Measurements from ENCODE around the gene ANKRD13C.

The ANKRD13C gene

GRCh38 chr1:70336050-70336449 is 18.5 kb downstream of the ANKRD13C start:
- TF ChIP-seq CTCF (IDR thresholded peaks at IDR 0.05; ENCODE audit: insufficient read depth, low read depth, low read length, missing control alignments), result no peak
- H3K4me3 ChIP-seq (ENCODE audit: low read depth, low read length), result no peak overlapping the region

GRCh38 chr1:70334436-70334835 is 20.1 kb downstream of the ANKRD13C start:
- H3K4me3 ChIP-seq (ENCODE audit: low read depth, low read length), result no peak overlapping the region
- TF ChIP-seq CTCF (IDR thresholded peaks at IDR 0.05; ENCODE audit: insufficient read depth, low read depth, low read length, missing control alignments), result no peak
- no peak for DNase-seq (ENCODE audit: low read depth)

More at GRCh38 chr1:70336050-70336449, 18.5 kb downstream of the ANKRD13C start:
- DNase-seq (ENCODE audit: low read depth), result no peak

GRCh38 chr1:70333245-70333644 is 21.3 kb downstream of the ANKRD13C start:
- H3K4me3 ChIP-seq (ENCODE audit: low read depth, low read length), result no peak overlapping the region
- no peak for TF ChIP-seq CTCF (IDR thresholded peaks at IDR 0.05; ENCODE audit: insufficient read depth, low read depth, low read length, missing control alignments)

GRCh38 chr1:70331962-70332361 is 22.6 kb downstream of the ANKRD13C start:
- no peak for TF ChIP-seq CTCF (IDR thresholded peaks at IDR 0.05; ENCODE audit: insufficient read depth, low read depth, low read length, missing control alignments)
- H3K4me3 ChIP-seq (ENCODE audit: low read depth, low read length), result no peak overlapping the region
- no peak for DNase-seq (ENCODE audit: low read depth)

More at GRCh38 chr1:70333245-70333644, 21.3 kb downstream of the ANKRD13C start:
- DNase-seq (ENCODE audit: low read depth), result no peak

- H3K4me3 ChIP-seq (ENCODE audit: low read depth, low read length), result no peak overlapping the region
- no peak for TF ChIP-seq CTCF (IDR thresholded peaks at IDR 0.05; ENCODE audit: insufficient read depth, low read depth, low read length, missing control alignments)
- no peak for DNase-seq (ENCODE audit: low read depth)
These were observed 27.0 kb downstream of the ANKRD13C start for GRCh38 chr1:70327306-70328076.

- no peak overlapping the region for H3K4me3 ChIP-seq (ENCODE audit: low read depth, low read length)
- no peak for DNase-seq (ENCODE audit: low read depth)
- TF ChIP-seq CTCF (IDR thresholded peaks at IDR 0.05; ENCODE audit: insufficient read depth, low read depth, low read length, missing control alignments), result no peak
These were observed 29.8 kb downstream of the ANKRD13C start for GRCh38 chr1:70324683-70325082.

- TF ChIP-seq CTCF (IDR thresholded peaks at IDR 0.05; ENCODE audit: insufficient read depth, low read depth, low read length, missing control alignments), result no peak
- H3K4me3 ChIP-seq (ENCODE audit: low read depth, low read length), result no peak overlapping the region
- DNase-seq (ENCODE audit: low read depth), result no peak
These were observed 34.8 kb downstream of the ANKRD13C start for GRCh38 chr1:70319750-70320149.

Measured in GM12865 (cell line).